HG03095 (cell line): ENCODE results near the gene CRYGS.

Source experiments
- ATAC-seq: cut with Tn5 transposase; IDR thresholded peaks from one replicate; pipeline ENCODE4 v1.9.1; 2021; ENCODE audit warnings: moderate library complexity; ENCODE audit not compliant: unreplicated experiment

CRYGS gene

GRCh38 chr3:186496016-186496415, 48.2 kb downstream of the CRYGS start:
- no peak for ATAC-seq

- no peak for ATAC-seq
Observed at GRCh38 chr3:186493525-186494255, 50.5 kb downstream of the CRYGS start.

- ATAC-seq: no peak
Observed at GRCh38 chr3:186492385-186492984, 51.7 kb downstream of the CRYGS start.

- ATAC-seq: no peak
Observed at GRCh38 chr3:186489507-186489906, 54.7 kb downstream of the CRYGS start.
